ENCODE results near the gene ZBTB16. TPM values are rescaled to one million over a fixed set of nuclear protein-coding genes. Genes with fewer than 3 reads are reported as not detected.

The ZBTB16 gene
- total and polyA plus RNA-seq, 2 of the 13 experiments (the other 11 are each of a cell fraction or from before 2014, with no cell fraction given): not detected

- H3K9me3 ChIP-seq (ENCODE audit: low read length): no peaks in the 10 kb centered on the region
- WGBS (ENCODE audit: low lambda C conversion rate): 43% methylated on average over 4 of the region's 9 CpGs
- FAIRE-seq: no peak
- H3K9ac ChIP-seq (ENCODE audit: insufficient read depth, low read depth, low read length): no peak overlapping the region
- ATAC-seq: no peak; the same call in 2 of the 3 replicates
- H3K27ac ChIP-seq (ENCODE audit: extremely low read length, insufficient read depth, low read length): no peak overlapping the region
- no peaks in the 10 kb centered on the region for H3K4me1 ChIP-seq (ENCODE audit: insufficient read depth, low read length)
- peaks cover 0 to 2% of the 10 kb centered on the region in 2 experiments; a peak in 1 of 5 replicates for H3K27me3 ChIP-seq (ENCODE audit: control insufficient read depth in 1 of 2, insufficient read depth in 2 of 2, low read length in 2 of 2)
- no TSS peak for BruUV-seq (replicated peaks)
- H3K4me2 ChIP-seq (ENCODE audit: low read depth, low read length): no peak overlapping the region
- DNase-seq (ENCODE audit: low spot score): no peak
- CTCF ChIA-PET (ENCODE audit: low intra/inter-chr PET ratio, low total read pairs): no interaction called here
- POLR2A ChIA-PET: no interaction called here
- H3K4me3 ChIP-seq (replicated peaks in 1 of 3; ENCODE audit: insufficient read depth in 1 of 3, low read depth in 2 of 3, low read length in 3 of 3): no peak overlapping the region
- TF ChIP-seq TEAD2 (CRISPR knock-in tag; IDR thresholded peaks at IDR 0.05) (no peak), MYNN (CRISPR knock-in tag; IDR thresholded peaks at IDR 0.05; ENCODE audit: low read depth) (no peak), ATF1 (CRISPR knock-in tag; IDR thresholded peaks at IDR 0.05) (no peak), FOXJ3 (CRISPR knock-in tag; IDR thresholded peaks at IDR 0.05; ENCODE audit: borderline replicate concordance) (no peak), NCOA2 (CRISPR knock-in tag; IDR thresholded peaks at IDR 0.05) (no peak), NR2F2 (IDR thresholded peaks at IDR 0.05; ENCODE audit: borderline replicate concordance, low read depth) (no peak), IRF2 (CRISPR knock-in tag; IDR thresholded peaks at IDR 0.05) (no peak), ZNF367 (CRISPR knock-in tag; IDR thresholded peaks at IDR 0.05; ENCODE audit: borderline replicate concordance) (no peak)
- TF ChIP-seq, protein P1, sequence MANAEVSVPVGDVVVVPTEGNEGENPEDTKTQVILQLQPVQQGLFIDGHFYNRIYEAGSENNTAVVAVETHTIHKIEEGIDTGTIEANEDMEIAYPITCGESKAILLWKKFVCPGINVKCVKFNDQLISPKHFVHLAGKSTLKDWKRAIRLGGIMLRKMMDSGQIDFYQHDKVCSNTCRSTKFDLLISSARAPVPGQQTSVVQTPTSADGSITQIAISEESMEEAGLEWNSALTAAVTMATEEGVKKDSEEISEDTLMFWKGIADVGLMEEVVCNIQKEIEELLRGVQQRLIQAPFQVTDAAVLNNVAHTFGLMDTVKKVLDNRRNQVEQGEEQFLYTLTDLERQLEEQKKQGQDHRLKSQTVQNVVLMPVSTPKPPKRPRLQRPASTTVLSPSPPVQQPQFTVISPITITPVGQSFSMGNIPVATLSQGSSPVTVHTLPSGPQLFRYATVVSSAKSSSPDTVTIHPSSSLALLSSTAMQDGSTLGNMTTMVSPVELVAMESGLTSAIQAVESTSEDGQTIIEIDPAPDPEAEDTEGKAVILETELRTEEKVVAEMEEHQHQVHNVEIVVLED (CRISPR knock-in tag; IDR thresholded peaks at IDR 0.05; ENCODE audit: borderline replicate concordance): no peak
- TF ChIP-seq, protein P2, sequence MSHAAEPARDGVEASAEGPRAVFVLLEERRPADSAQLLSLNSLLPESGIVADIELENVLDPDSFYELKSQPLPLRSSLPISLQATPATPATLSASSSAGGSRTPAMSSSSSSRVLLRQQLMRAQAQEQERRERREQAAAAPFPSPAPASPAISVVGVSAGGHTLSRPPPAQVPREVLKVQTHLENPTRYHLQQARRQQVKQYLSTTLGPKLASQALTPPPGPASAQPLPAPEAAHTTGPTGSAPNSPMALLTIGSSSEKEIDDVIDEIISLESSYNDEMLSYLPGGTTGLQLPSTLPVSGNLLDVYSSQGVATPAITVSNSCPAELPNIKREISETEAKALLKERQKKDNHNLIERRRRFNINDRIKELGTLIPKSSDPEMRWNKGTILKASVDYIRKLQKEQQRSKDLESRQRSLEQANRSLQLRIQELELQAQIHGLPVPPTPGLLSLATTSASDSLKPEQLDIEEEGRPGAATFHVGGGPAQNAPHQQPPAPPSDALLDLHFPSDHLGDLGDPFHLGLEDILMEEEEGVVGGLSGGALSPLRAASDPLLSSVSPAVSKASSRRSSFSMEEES (CRISPR knock-in tag; IDR thresholded peaks at IDR 0.05): no peak
- TF ChIP-seq, protein P3, sequence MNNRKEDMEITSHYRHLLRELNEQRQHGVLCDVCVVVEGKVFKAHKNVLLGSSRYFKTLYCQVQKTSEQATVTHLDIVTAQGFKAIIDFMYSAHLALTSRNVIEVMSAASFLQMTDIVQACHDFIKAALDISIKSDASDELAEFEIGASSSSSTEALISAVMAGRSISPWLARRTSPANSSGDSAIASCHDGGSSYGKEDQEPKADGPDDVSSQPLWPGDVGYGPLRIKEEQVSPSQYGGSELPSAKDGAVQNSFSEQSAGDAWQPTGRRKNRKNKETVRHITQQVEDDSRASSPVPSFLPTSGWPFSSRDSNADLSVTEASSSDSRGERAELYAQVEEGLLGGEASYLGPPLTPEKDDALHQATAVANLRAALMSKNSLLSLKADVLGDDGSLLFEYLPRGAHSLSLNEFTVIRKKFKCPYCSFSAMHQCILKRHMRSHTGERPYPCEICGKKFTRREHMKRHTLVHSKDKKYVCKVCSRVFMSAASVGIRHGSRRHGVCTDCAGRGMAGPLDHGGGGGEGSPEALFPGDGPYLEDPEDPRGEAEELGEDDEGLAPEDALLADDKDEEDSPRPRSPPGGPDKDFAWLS (CRISPR knock-in tag; IDR thresholded peaks at IDR 0.05; ENCODE audit: borderline replicate concordance): no peak
- intact Hi-C loops (cut with micrococcal nuclease; ENCODE audit: unreplicated experiment) (no loop called here), in situ Hi-C loops (cut with HindIII; ENCODE audit: extremely low pct_ligation_motif_present, low pct_unique_long_range_greater_than_20kb) (no loop called here)
- no peaks in the 10 kb centered on the region for H4K20me1 ChIP-seq (ENCODE audit: insufficient read depth, low read length)
- H3K79me2 ChIP-seq (ENCODE audit: insufficient read depth, low read length): no peaks in the 10 kb centered on the region
- no peaks in the 10 kb centered on the region for H3K36me3 ChIP-seq (replicated peaks in 1 of 2; ENCODE audit: control insufficient read depth in 1 of 2, insufficient read depth in 2 of 2, low read length in 2 of 2)
- no peak overlapping the region for H2AFZ ChIP-seq (ENCODE audit: low read length)
Measured at GRCh38 chr11:114133548-114134329, 74.2 kb downstream of the ZBTB16 start.

Measured in HepG2 (cell line).